SK-N-SH (cell line): Measurements from ENCODE around the gene NAPG. TPM values are rescaled to one million over a fixed set of nuclear protein-coding genes. Genes with fewer than 3 reads are reported as not detected.

Experiments
- CTCF ChIA-PET: fragments of 300-600, 350-600 bp; formaldehyde crosslinking; extraction: SDS; loops from one replicate; lab custom pipeline; 2021; lab: Yijun Ruan, JAX
- POLR2A ChIA-PET: fragments of 350-600 bp; sonication (Branson Sonifier 250); formaldehyde crosslinking; extraction: SDS; loops from one replicate; lab custom pipeline; 2020; ENCODE audit warnings: antibody characterized with exemption, inconsistent platforms; lab: Yijun Ruan, JAX
- DNase-seq: peaks from one replicate; pipeline ENCODE4 v3.0.0; 2012
- H2AFZ ChIP-seq: fragments of 200-600 bp; sonication (generic); 2 replicates; pipeline ENCODE4 v1.8.1; 2016; ENCODE audit warnings: antibody characterized with exemption, mild to moderate bottlenecking, low read depth
- H3F3A ChIP-seq: fragments of 200-600 bp; sonication (generic); replicated peaks from 2 replicates; pipeline ENCODE3; 2016; ENCODE audit warnings: antibody characterized with exemption, mild to moderate bottlenecking; ENCODE audit not compliant: insufficient read depth
- H3K27ac ChIP-seq, 2 experiments: fragments of 200-500 bp in 1 of 2; fragments of 200-600 bp in 1 of 2; sonication (Bioruptor generic) in 1 of 2; sonication (generic), shearing (Covaris generic) in 1 of 2; 2 replicates each; pipeline versions ENCODE4 v1.5.1 to v1.6.1; 2014 to 2016; ENCODE audit warnings: low read depth in 2 of 2, inconsistent platforms in 1 of 2, low read length in 1 of 2, mild to moderate bottlenecking in 1 of 2, mixed read lengths in 1 of 2
- H3K27me3 ChIP-seq: fragments of 200-600 bp; sonication (generic), shearing (Covaris generic); 2 replicates; pipeline ENCODE4 v1.6.1; 2016; ENCODE audit warnings: mixed run types; ENCODE audit not compliant: insufficient read depth
- H3K36me3 ChIP-seq, 2 experiments: fragments of 200-500 bp in 1 of 2; fragments of 200-600 bp in 1 of 2; sonication (Bioruptor generic) in 1 of 2; sonication (generic) in 1 of 2; replicated peaks in 1 of 2; 2 replicates each; pipeline versions ENCODE3 to v1.5.1; 2014 to 2016; ENCODE audit warnings: low read length in 1 of 2, mild to moderate bottlenecking in 1 of 2; ENCODE audit not compliant: insufficient read depth in 2 of 2, control insufficient read depth in 1 of 2
- H3K4me1 ChIP-seq, 2 experiments: fragments of 200-500 bp in 1 of 2; fragments of 200-600 bp in 1 of 2; sonication (Bioruptor generic) in 1 of 2; sonication (generic), shearing (Covaris generic) in 1 of 2; 2 replicates each; pipeline versions ENCODE4 v1.5.1 to v1.6.1; 2014 to 2016; ENCODE audit warnings: low read depth in 1 of 2, low read length in 1 of 2, mixed run types in 1 of 2; ENCODE audit not compliant: insufficient read depth in 2 of 2, control insufficient read depth in 1 of 2
- H3K4me2 ChIP-seq: fragments of 200-600 bp; sonication (generic), shearing (Covaris generic); 2 replicates; pipeline ENCODE4 v1.6.1; 2017; ENCODE audit warnings: mixed run types
- H3K4me3 ChIP-seq, 2 experiments: fragments of 200-500 bp in 1 of 2; fragments of 200-600 bp in 1 of 2; sonication (Bioruptor generic) in 1 of 2; sonication (generic), shearing (Covaris generic) in 1 of 2; 2 replicates each; pipeline versions ENCODE4 v1.5.1 to v1.8.1; 2014 to 2016; ENCODE audit warnings: low read depth in 2 of 2, inconsistent platforms in 1 of 2, low read length in 1 of 2, mild to moderate bottlenecking in 1 of 2, mixed read lengths in 1 of 2, moderate library complexity in 1 of 2
- H3K79me2 ChIP-seq: fragments of 200-600 bp; sonication (generic); 2 replicates; pipeline ENCODE4 v1.8.1; 2017; ENCODE audit warnings: mild to moderate bottlenecking; ENCODE audit not compliant: insufficient read depth
- H3K9ac ChIP-seq: fragments of 200-600 bp; sonication (generic); 2 replicates; pipeline ENCODE4 v1.6.1; 2017; ENCODE audit warnings: mixed run types
- H3K9me2 ChIP-seq: fragments of 200-600 bp; sonication (generic); 2 replicates; pipeline ENCODE4 v1.6.1; 2017; ENCODE audit warnings: mixed run types
- H3K9me3 ChIP-seq: fragments of 200-600 bp; sonication (generic); 2 replicates; pipeline ENCODE4 v1.6.1; 2017; ENCODE audit warnings: mixed run types, mild to moderate bottlenecking, moderate library complexity
- H4K20me1 ChIP-seq: fragments of 200-600 bp; sonication (generic); 2 replicates; pipeline ENCODE4 v1.6.1; 2017; ENCODE audit warnings: mild to moderate bottlenecking, mixed run types; ENCODE audit not compliant: insufficient read depth
- CHD2 ChIP-seq: fragments of 150-350 bp; IDR thresholded peaks from 2 replicates; pipeline ENCODE4 v1.6.1; 2018; ENCODE audit warnings: low read length; ENCODE audit not compliant: partially characterized antibody
- CTCF ChIP-seq: fragments of 200-600 bp; sonication (generic); IDR thresholded peaks from 2 replicates; pipeline ENCODE4 v1.6.1; 2017; ENCODE audit warnings: antibody characterized with exemption, mild to moderate bottlenecking, moderate library complexity
- ELF1 ChIP-seq: IDR thresholded peaks from 2 replicates; pipeline ENCODE4 v1.4.0; 2012
- EZH2phosphoT487 ChIP-seq: fragments of 200-600 bp; sonication (generic); IDR thresholded peaks from 2 replicates; pipeline ENCODE4 v1.6.1; 2017; ENCODE audit warnings: low read depth, mixed run types, mild to moderate bottlenecking, antibody characterized with exemption, moderate library complexity, borderline replicate concordance
- FOSL2 ChIP-seq: IDR thresholded peaks from 2 replicates; pipeline ENCODE4 v1.4.0; 2012; ENCODE audit warnings: low read depth, mild to moderate bottlenecking, moderate library complexity, borderline replicate concordance
- FOXJ3 ChIP-seq: sonication (generic); formaldehyde crosslinking; IDR thresholded peaks from 2 replicates; pipeline ENCODE4 v1.5.1; 2020; ENCODE audit warnings: mild to moderate bottlenecking, missing genetic modification reagents
- FOXM1 ChIP-seq: IDR thresholded peaks from 2 replicates; pipeline ENCODE4 v1.4.0; 2012; ENCODE audit warnings: low read depth, mild to moderate bottlenecking
- GABPA ChIP-seq: IDR thresholded peaks from 2 replicates; pipeline ENCODE4 v1.4.0; 2012; ENCODE audit warnings: low read depth, mild to moderate bottlenecking
- JUND ChIP-seq: IDR thresholded peaks from 2 replicates; pipeline ENCODE4 v1.4.0; 2012
- MEF2A ChIP-seq: IDR thresholded peaks from 2 replicates; pipeline ENCODE4 v1.4.0; 2012; ENCODE audit warnings: low read depth, borderline replicate concordance
- MXI1 ChIP-seq: IDR thresholded peaks from 2 replicates; pipeline ENCODE4 v1.6.1; 2012; ENCODE audit warnings: mild to moderate bottlenecking, low read depth, low read length, improper control_type of control experiment
- RAD21 ChIP-seq: IDR thresholded peaks from 2 replicates; pipeline ENCODE4 v1.6.1; 2012; ENCODE audit warnings: mild to moderate bottlenecking, low read length
- RCOR1 ChIP-seq: fragments of 150-350 bp; IDR thresholded peaks from 2 replicates; pipeline ENCODE4 v1.6.1; 2017; ENCODE audit warnings: antibody characterized with exemption, low read length
- RXRA ChIP-seq: IDR thresholded peaks from 2 replicates; pipeline ENCODE4 v1.4.0; 2012; ENCODE audit warnings: low read depth, mild to moderate bottlenecking, borderline replicate concordance
- SMC3 ChIP-seq: IDR thresholded peaks from 2 replicates; pipeline ENCODE4 v1.6.1; 2012; ENCODE audit warnings: low read depth, low read length, improper control_type of control experiment
- TAF1 ChIP-seq: IDR thresholded peaks from 2 replicates; pipeline ENCODE4 v1.6.1; 2012; ENCODE audit warnings: low read depth, mild to moderate bottlenecking, low read length, moderate library complexity, borderline replicate concordance
- USF2 ChIP-seq: fragments of 150-350 bp; IDR thresholded peaks from 2 replicates; pipeline ENCODE4 v1.6.1; 2017; ENCODE audit warnings: antibody characterized with exemption, low read length, low read depth, borderline replicate concordance
- WGBS: methylation state at CpG from one replicate; pipeline ENCODE4 v1.1.6; 2017; ENCODE audit warnings: low lambda C conversion rate; 5-methylcytosine and 5-hydroxymethylcytosine counted together
- polyA plus RNA-seq, 3 experiments: library from polyadenylated mRNA; depleted of rRNA; stranded (reverse); fragments of >200 nt; gene quantifications; 2 replicates each; pipeline ENCODE4 v1.2.3, GENCODE V29; 2012
- TF ChIP-seq, protein P1 (sequence below): IDR thresholded peaks from 2 replicates; pipeline ENCODE4; 2012
- TF ChIP-seq, protein P2 (sequence below): IDR thresholded peaks from 2 replicates; pipeline ENCODE4 v1.4.0; 2012; ENCODE audit warnings: low read depth
- TF ChIP-seq, protein P3 (sequence below): IDR thresholded peaks from 2 replicates; pipeline ENCODE4 v1.4.0; 2012; ENCODE audit warnings: low read depth, borderline replicate concordance

The NAPG gene
- polyA plus RNA-seq, 1 of the 3 experiments (the other 2 are of a cell fraction): 9.2 TPM

DNA sequence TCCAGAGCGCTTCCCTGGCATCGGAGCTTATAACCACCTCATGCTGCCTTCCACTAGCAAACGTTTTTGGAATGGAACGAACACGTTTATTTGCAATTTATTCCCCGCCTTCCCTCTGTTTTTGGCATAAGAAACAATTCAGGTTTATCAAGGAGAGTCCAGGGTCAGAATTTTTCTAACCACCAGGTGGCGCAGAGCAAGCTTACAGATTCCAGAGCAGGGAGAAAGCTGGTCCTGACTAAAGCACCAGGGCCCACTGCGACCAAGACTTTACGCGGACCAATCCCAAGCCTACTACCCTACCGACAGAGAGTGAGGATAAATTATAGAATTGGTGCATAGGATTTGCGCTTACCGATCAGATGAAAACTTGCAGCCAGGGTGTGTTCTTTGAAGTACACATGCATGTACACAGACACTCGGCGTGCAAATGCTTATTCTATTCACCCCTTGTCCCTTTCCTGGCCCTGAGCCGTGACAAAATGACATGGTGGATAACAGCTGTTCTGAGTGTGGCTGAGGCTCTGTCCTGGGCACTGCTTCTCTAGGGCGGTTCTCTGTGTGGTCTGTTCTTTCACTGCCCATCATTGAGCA, 34.7 kb downstream of the NAPG start:
- Histone ChIP-seq H3K4me2 (no peak overlapping the region), H3F3A (no peaks in the 10 kb centered on the region), H3K27me3 (no peaks in the 10 kb centered on the region), H3K79me2 (no peaks in the 10 kb centered on the region), H3K9me3 (no peaks in the 10 kb centered on the region), H2AFZ (no peak overlapping the region), H3K36me3 (peaks cover 11 to 18% of the 10 kb centered on the region in 2 experiments), H3K27ac (no peak overlapping the region), H3K4me3 (no peak overlapping the region; a peak in 2 of 4 replicates), H3K9ac (no peak overlapping the region), H4K20me1 (no peaks in the 10 kb centered on the region), H3K4me1 (peaks cover 0 to 5% of the 10 kb centered on the region in 2 experiments; a peak in 1 of 4 replicates), H3K9me2 (no peaks in the 10 kb centered on the region)
- 30% methylated on average over 15 of the region's 17 CpGs for WGBS
- ChIA-PET CTCF (interaction anchor here (0.6 to 4.2 kb wide), 32 partner anchors 9 to 993 kb away, joined by 3 to 46 read pairs (median 4); no protein-coding TSS in a partner anchor), POLR2A (no interaction called here)
- DNase-seq: peak; percentile 74
- TF ChIP-seq CTCF (peak; percentile 81), FOSL2 (no peak), RAD21 (peak; percentile 63), FOXJ3 (CRISPR knock-in tag) (no peak), JUND (no peak), RXRA (no peak), TAF1 (no peak), MXI1 (no peak), SMC3 (peak; percentile 78)
- TF ChIP-seq, protein P1, sequence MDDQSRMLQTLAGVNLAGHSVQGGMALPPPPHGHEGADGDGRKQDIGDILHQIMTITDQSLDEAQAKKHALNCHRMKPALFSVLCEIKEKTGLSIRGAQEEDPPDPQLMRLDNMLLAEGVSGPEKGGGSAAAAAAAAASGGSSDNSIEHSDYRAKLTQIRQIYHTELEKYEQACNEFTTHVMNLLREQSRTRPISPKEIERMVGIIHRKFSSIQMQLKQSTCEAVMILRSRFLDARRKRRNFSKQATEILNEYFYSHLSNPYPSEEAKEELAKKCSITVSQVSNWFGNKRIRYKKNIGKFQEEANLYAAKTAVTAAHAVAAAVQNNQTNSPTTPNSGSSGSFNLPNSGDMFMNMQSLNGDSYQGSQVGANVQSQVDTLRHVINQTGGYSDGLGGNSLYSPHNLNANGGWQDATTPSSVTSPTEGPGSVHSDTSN: no peak
- TF ChIP-seq, all 33 proteins: peak for 3

DNA sequence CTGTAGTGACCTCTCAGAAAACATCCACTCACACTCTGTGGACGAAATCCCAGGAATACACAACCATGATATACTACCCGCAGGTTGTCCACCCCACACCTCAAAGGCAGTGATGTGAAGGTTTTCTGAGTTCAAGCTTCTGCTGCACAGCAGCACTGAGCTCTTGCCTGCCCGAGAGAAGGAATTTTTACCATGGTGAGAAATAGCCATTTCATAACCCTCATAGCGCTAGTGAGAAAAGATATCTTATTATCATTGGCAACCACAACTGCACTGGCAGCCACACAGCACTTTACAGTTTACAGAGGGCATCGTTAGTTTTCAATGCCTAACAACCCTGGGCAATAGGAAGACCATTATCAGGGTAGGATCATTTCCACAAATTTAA, 36.9 kb downstream of the NAPG start:
- H3K9ac ChIP-seq: no peak overlapping the region
- no peaks in the 10 kb centered on the region for H3K9me3 ChIP-seq
- H3K4me2 ChIP-seq: no peak overlapping the region
- DNase-seq: no peak
- H3K4me3 ChIP-seq: no peak overlapping the region
- H3K36me3 ChIP-seq: peaks cover 0 to 2% of the 10 kb centered on the region in 2 experiments
- ChIA-PET POLR2A (no interaction called here), CTCF (interaction anchor here (0.7 to 1.7 kb wide), 3 partner anchors 10 to 990 kb away, joined by 3 to 4 read pairs (median 3); no protein-coding TSS in a partner anchor)
- H2AFZ ChIP-seq: no peak overlapping the region
- H3K27me3 ChIP-seq: no peaks in the 10 kb centered on the region
- H4K20me1 ChIP-seq: no peaks in the 10 kb centered on the region
- TF ChIP-seq FOXM1 (no peak), TAF1 (no peak), GABPA (no peak), USF2 (no peak), ELF1 (no peak), CHD2 (no peak), RXRA (no peak), EZH2phosphoT487 (no peak), RCOR1 (no peak), FOXJ3 (CRISPR knock-in tag) (no peak), MEF2A (no peak)
- TF ChIP-seq, protein P2, sequence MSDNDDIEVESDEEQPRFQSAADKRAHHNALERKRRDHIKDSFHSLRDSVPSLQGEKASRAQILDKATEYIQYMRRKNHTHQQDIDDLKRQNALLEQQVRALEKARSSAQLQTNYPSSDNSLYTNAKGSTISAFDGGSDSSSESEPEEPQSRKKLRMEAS: no peak
- TF ChIP-seq, protein P3, sequence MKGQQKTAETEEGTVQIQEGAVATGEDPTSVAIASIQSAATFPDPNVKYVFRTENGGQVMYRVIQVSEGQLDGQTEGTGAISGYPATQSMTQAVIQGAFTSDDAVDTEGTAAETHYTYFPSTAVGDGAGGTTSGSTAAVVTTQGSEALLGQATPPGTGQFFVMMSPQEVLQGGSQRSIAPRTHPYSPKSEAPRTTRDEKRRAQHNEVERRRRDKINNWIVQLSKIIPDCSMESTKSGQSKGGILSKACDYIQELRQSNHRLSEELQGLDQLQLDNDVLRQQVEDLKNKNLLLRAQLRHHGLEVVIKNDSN: no peak
- no peak overlapping the region for H3K27ac ChIP-seq
- H3F3A ChIP-seq: no peaks in the 10 kb centered on the region
- H3K4me1 ChIP-seq: peaks cover 0 to 5% of the 10 kb centered on the region in 2 experiments; a peak in 1 of 4 replicates
- 80% methylated on average over 5 of the region's 5 CpGs for WGBS
- H3K79me2 ChIP-seq: no peaks in the 10 kb centered on the region
- no peaks in the 10 kb centered on the region for H3K9me2 ChIP-seq
